HepG2 (cell line): Measurements from ENCODE around the gene CRADD. TPM values are rescaled to one million over a fixed set of nuclear protein-coding genes. Genes with fewer than 3 reads are reported as not detected.

Experiments used
- HCFC1 ChIP-seq: fragments of 150-350 bp; IDR thresholded peaks from 2 replicates; pipeline ENCODE4 v1.6.1; 2014; ENCODE audit warnings: low read depth, low read length
- HNRNPK ChIP-seq: fragments of 200-400 bp; formaldehyde crosslinking; IDR thresholded peaks from 2 replicates; pipeline ENCODE4 v1.6.1; 2018; ENCODE audit warnings: low read length, low read depth, moderate library complexity, mild to moderate bottlenecking; ENCODE audit not compliant: poor library complexity, severe bottlenecking
- NFKB2 ChIP-seq: sonication (generic); formaldehyde crosslinking; IDR thresholded peaks from 2 replicates; pipeline ENCODE4 v1.4.0; 2020; ENCODE audit warnings: missing genetic modification reagents, borderline replicate concordance
- NFRKB ChIP-seq: fragments of 450-650 bp; IDR thresholded peaks from 2 replicates; pipeline ENCODE4 v1.6.1; 2017
- ONECUT2 ChIP-seq: sonication (generic); formaldehyde crosslinking; IDR thresholded peaks from 2 replicates; pipeline ENCODE4 v1.4.0; 2020; ENCODE audit warnings: missing genetic modification reagents
- ZFP36 ChIP-seq: fragments of 150-350 bp; IDR thresholded peaks from 2 replicates; pipeline ENCODE4 v1.6.1; 2018; ENCODE audit warnings: borderline replicate concordance, low read length, low read depth; ENCODE audit not compliant: partially characterized antibody
- ZFX ChIP-seq: sonication (generic); formaldehyde crosslinking; IDR thresholded peaks from 2 replicates; pipeline ENCODE4 v1.4.0; 2020; ENCODE audit warnings: mild to moderate bottlenecking, low read depth, missing genetic modification reagents, moderate library complexity
- ZNF138 ChIP-seq: sonication (generic); formaldehyde crosslinking; IDR thresholded peaks from 2 replicates; pipeline ENCODE4 v1.5.0; 2020; ENCODE audit warnings: mild to moderate bottlenecking, low read depth, missing genetic modification reagents
- ZNF235 ChIP-seq: sonication (generic); formaldehyde crosslinking; IDR thresholded peaks from 2 replicates; pipeline ENCODE4 v1.8.1; 2023; ENCODE audit warnings: mild to moderate bottlenecking, missing genetic modification reagents, borderline replicate concordance
- ZNF577 ChIP-seq: sonication (generic); formaldehyde crosslinking; IDR thresholded peaks from 2 replicates; pipeline ENCODE4 v1.4.0; 2020; ENCODE audit warnings: mild to moderate bottlenecking, low read depth, missing genetic modification reagents, borderline replicate concordance
- ZNF670 ChIP-seq: sonication (generic); formaldehyde crosslinking; IDR thresholded peaks from 2 replicates; pipeline ENCODE4 v1.8.0; 2022; ENCODE audit warnings: mild to moderate bottlenecking, missing genetic modification reagents, borderline replicate concordance
- polyA plus RNA-seq, 8 experiments: library from polyadenylated mRNA; depleted of rRNA in 3 of 8; stranded (reverse) in 7 of 8; unstranded in 1 of 8; fragments of >200 nt; fragmentation: Illumina TruSeq in 4 of 8; extraction: Trizol in 4 of 8; gene quantifications; 2 replicates each; pipeline versions ENCODE4 v1.2.1 to v1.2.3, GENCODE V29; 2011 to 2016; ENCODE audit warnings: low read depth in 4 of 8, missing spikeins in 1 of 8, mixed read lengths in 1 of 8; ENCODE audit not compliant: insufficient read depth in 1 of 8
- total RNA-seq, 5 experiments: library from RNA; depleted of rRNA; stranded (reverse); fragments of >200 nt; fragmentation: Illumina TruSeq; extraction: Trizol; gene quantifications; 2 replicates each; pipeline ENCODE4 v1.2.3, GENCODE V29; 2016; ENCODE audit warnings: low read depth in 1 of 5
- TF ChIP-seq, protein P1 (sequence below): sonication (generic); formaldehyde crosslinking; IDR thresholded peaks from 2 replicates; pipeline ENCODE4 v1.4.0; 2020; ENCODE audit warnings: missing genetic modification reagents, mild to moderate bottlenecking, borderline replicate concordance
- TF ChIP-seq, protein P2 (sequence below): sonication (generic); formaldehyde crosslinking; IDR thresholded peaks from 2 replicates; pipeline ENCODE4 v1.4.0; 2020; ENCODE audit warnings: missing genetic modification reagents, borderline replicate concordance
- TF ChIP-seq, protein P3 (sequence below): sonication (generic); formaldehyde crosslinking; IDR thresholded peaks from 2 replicates; pipeline ENCODE4 v1.4.0; 2020; ENCODE audit warnings: mild to moderate bottlenecking, missing genetic modification reagents
- TF ChIP-seq, protein P4 (sequence below): IDR thresholded peaks from 2 replicates; pipeline ENCODE4 v1.6.1; 2016; ENCODE audit warnings: low read depth, control low read depth

CRADD gene
- total and polyA plus RNA-seq, 2 of the 13 experiments (the other 11 are each of a cell fraction or from before 2014, with no cell fraction given), result 12.4 to 18.8 TPM

DNA sequence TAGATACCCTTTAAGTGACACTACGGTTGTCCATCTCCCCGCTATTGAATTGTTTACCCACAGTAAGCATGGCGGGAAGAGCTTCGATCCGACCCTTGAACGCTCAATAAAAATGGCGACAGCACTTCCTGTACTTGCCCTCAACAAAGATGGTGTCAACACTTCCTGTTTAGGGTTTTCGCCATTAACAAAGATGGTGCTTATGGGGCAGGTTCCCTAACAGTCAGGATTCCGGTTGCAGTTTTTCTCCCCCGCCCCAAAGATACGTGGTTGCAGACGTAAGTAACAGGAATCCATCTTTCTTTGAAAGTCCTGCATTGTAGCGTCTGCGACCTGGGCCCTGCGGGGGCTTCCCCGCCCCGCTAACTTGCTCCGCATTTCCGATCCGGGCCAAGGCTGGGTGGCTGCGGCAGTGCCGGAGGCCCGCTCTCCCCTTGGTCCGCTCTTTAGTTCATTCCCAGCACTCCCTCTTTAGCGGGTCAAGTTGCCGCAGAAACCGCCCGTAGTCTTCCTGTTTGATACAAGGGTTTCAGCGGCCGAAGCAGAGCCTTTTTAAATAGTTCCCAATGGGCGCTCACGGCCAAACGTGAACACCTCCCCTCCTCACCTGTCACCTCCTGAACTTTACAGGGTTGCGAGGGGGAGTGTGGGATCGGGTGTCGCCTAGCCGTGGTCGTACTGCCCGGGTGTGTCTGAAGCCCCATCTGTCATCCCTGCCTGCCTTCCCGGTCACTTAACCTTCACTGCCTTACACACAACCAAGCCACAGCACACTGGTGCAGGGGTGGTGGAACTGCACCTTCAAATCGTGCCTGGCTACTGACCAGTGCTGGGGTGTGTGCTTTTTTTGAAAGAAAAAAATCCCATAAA lies at the start of gene CRADD (continued):
- TF ChIP-seq, protein P1, sequence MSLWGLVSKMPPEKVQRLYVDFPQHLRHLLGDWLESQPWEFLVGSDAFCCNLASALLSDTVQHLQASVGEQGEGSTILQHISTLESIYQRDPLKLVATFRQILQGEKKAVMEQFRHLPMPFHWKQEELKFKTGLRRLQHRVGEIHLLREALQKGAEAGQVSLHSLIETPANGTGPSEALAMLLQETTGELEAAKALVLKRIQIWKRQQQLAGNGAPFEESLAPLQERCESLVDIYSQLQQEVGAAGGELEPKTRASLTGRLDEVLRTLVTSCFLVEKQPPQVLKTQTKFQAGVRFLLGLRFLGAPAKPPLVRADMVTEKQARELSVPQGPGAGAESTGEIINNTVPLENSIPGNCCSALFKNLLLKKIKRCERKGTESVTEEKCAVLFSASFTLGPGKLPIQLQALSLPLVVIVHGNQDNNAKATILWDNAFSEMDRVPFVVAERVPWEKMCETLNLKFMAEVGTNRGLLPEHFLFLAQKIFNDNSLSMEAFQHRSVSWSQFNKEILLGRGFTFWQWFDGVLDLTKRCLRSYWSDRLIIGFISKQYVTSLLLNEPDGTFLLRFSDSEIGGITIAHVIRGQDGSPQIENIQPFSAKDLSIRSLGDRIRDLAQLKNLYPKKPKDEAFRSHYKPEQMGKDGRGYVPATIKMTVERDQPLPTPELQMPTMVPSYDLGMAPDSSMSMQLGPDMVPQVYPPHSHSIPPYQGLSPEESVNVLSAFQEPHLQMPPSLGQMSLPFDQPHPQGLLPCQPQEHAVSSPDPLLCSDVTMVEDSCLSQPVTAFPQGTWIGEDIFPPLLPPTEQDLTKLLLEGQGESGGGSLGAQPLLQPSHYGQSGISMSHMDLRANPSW (CRISPR knock-in tag), result 0 out of 2 replicates have a peak, but pooled peaks have one; percentile 25
- TF ChIP-seq, protein P2, sequence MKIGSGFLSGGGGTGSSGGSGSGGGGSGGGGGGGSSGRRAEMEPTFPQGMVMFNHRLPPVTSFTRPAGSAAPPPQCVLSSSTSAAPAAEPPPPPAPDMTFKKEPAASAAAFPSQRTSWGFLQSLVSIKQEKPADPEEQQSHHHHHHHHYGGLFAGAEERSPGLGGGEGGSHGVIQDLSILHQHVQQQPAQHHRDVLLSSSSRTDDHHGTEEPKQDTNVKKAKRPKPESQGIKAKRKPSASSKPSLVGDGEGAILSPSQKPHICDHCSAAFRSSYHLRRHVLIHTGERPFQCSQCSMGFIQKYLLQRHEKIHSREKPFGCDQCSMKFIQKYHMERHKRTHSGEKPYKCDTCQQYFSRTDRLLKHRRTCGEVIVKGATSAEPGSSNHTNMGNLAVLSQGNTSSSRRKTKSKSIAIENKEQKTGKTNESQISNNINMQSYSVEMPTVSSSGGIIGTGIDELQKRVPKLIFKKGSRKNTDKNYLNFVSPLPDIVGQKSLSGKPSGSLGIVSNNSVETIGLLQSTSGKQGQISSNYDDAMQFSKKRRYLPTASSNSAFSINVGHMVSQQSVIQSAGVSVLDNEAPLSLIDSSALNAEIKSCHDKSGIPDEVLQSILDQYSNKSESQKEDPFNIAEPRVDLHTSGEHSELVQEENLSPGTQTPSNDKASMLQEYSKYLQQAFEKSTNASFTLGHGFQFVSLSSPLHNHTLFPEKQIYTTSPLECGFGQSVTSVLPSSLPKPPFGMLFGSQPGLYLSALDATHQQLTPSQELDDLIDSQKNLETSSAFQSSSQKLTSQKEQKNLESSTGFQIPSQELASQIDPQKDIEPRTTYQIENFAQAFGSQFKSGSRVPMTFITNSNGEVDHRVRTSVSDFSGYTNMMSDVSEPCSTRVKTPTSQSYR, result no peak
- no peak for TF ChIP-seq ZFP36
- peak; percentile 79 for TF ChIP-seq HCFC1
- TF ChIP-seq NFRKB, result peak; percentile 94
- no peak for TF ChIP-seq HNRNPK
- TF ChIP-seq ZNF235 (CRISPR knock-in tag), result no peak
- TF ChIP-seq ZNF670 (CRISPR knock-in tag), result no peak
- TF ChIP-seq, protein P3, sequence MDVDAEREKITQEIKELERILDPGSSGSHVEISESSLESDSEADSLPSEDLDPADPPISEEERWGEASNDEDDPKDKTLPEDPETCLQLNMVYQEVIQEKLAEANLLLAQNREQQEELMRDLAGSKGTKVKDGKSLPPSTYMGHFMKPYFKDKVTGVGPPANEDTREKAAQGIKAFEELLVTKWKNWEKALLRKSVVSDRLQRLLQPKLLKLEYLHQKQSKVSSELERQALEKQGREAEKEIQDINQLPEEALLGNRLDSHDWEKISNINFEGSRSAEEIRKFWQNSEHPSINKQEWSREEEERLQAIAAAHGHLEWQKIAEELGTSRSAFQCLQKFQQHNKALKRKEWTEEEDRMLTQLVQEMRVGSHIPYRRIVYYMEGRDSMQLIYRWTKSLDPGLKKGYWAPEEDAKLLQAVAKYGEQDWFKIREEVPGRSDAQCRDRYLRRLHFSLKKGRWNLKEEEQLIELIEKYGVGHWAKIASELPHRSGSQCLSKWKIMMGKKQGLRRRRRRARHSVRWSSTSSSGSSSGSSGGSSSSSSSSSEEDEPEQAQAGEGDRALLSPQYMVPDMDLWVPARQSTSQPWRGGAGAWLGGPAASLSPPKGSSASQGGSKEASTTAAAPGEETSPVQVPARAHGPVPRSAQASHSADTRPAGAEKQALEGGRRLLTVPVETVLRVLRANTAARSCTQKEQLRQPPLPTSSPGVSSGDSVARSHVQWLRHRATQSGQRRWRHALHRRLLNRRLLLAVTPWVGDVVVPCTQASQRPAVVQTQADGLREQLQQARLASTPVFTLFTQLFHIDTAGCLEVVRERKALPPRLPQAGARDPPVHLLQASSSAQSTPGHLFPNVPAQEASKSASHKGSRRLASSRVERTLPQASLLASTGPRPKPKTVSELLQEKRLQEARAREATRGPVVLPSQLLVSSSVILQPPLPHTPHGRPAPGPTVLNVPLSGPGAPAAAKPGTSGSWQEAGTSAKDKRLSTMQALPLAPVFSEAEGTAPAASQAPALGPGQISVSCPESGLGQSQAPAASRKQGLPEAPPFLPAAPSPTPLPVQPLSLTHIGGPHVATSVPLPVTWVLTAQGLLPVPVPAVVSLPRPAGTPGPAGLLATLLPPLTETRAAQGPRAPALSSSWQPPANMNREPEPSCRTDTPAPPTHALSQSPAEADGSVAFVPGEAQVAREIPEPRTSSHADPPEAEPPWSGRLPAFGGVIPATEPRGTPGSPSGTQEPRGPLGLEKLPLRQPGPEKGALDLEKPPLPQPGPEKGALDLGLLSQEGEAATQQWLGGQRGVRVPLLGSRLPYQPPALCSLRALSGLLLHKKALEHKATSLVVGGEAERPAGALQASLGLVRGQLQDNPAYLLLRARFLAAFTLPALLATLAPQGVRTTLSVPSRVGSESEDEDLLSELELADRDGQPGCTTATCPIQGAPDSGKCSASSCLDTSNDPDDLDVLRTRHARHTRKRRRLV (CRISPR knock-in tag), result no peak
- TF ChIP-seq, protein P4, sequence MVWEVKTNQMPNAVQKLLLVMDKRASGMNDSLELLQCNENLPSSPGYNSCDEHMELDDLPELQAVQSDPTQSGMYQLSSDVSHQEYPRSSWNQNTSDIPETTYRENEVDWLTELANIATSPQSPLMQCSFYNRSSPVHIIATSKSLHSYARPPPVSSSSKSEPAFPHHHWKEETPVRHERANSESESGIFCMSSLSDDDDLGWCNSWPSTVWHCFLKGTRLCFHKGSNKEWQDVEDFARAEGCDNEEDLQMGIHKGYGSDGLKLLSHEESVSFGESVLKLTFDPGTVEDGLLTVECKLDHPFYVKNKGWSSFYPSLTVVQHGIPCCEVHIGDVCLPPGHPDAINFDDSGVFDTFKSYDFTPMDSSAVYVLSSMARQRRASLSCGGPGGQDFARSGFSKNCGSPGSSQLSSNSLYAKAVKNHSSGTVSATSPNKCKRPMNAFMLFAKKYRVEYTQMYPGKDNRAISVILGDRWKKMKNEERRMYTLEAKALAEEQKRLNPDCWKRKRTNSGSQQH (CRISPR knock-in tag), result peak; percentile 36
- no peak for TF ChIP-seq ZNF138 (CRISPR knock-in tag)
- peak; percentile 81; the same call in 1 of the 2 replicates for TF ChIP-seq NFKB2 (CRISPR knock-in tag)
- peak; percentile 90 for TF ChIP-seq ONECUT2 (CRISPR knock-in tag)
- peak; percentile 90 for TF ChIP-seq ZFX (CRISPR knock-in tag)
- TF ChIP-seq ZNF577 (CRISPR knock-in tag), result no peak
